IMR-90 (cell line): ENCODE results near the gene SLC2A10. TPM values are rescaled to one million over a fixed set of nuclear protein-coding genes. Genes with fewer than 3 reads are reported as not detected.

Experiments
- ATAC-seq: fragments of 200-7000 bp; cut with Tn5 transposase; 2 replicates; pipeline ENCODE4 v1.9.1; 2020; ENCODE audit warnings: low read depth, mild to moderate bottlenecking, moderate library complexity
- BruUV-seq: library from RNA; stranded (reverse); fragments of 400-500 nt; replicated peaks from 2 replicates; lab custom pipeline; 2021; lab: Mats Ljungman, UMichigan
- CTCF ChIA-PET: fragments of 300-600 bp; formaldehyde crosslinking; extraction: SDS; loops from one replicate; lab custom pipeline; 2021; ENCODE audit warnings: antibody characterized with exemption; lab: Yijun Ruan, JAX
- POLR2A ChIA-PET: fragments of 300-600 bp; sonication (Branson Sonifier 250); formaldehyde crosslinking; loops from one replicate; lab custom pipeline; 2022; ENCODE audit warnings: antibody characterized with exemption; ENCODE audit not compliant: unreplicated experiment; lab: Charles Lee
- DNase-seq: peaks from one replicate; pipeline ENCODE4 v3.0.0; 2013
- H2AFZ ChIP-seq: replicated peaks from 2 replicates; pipeline ENCODE3; 2013; ENCODE audit warnings: low read length, mild to moderate bottlenecking; ENCODE audit not compliant: poor library complexity
- H2AK5ac ChIP-seq: 2 replicates; pipeline ENCODE4 v1.6.1; 2013; ENCODE audit warnings: low read depth, low read length, inconsistent platforms
- H2AK9ac ChIP-seq: replicated peaks from 2 replicates; pipeline ENCODE3; 2013; ENCODE audit warnings: mild to moderate bottlenecking, low read depth, low read length, moderate library complexity; ENCODE audit not compliant: poor library complexity
- H2BK120ac ChIP-seq: 2 replicates; pipeline ENCODE4 v1.6.1; 2013; ENCODE audit warnings: low read depth, low read length, inconsistent platforms
- H2BK15ac ChIP-seq: 3 replicates; pipeline ENCODE4 v1.6.1; 2013; ENCODE audit warnings: low read depth, low read length, inconsistent platforms
- H2BK20ac ChIP-seq: 2 replicates; pipeline ENCODE4 v1.6.1; 2013; ENCODE audit warnings: low read depth, mild to moderate bottlenecking, inconsistent platforms, low read length, moderate library complexity
- H2BK5ac ChIP-seq: 2 replicates; pipeline ENCODE4 v1.6.1; 2013; ENCODE audit warnings: mild to moderate bottlenecking, low read depth, low read length, inconsistent platforms; ENCODE audit not compliant: poor library complexity, severe bottlenecking
- H3K14ac ChIP-seq: replicated peaks from 2 replicates; pipeline ENCODE4 v1.6.1; 2013; ENCODE audit warnings: low read depth, low read length, inconsistent platforms
- H3K18ac ChIP-seq: 2 replicates; pipeline ENCODE4 v1.6.1; 2013; ENCODE audit warnings: low read depth, low read length, control low read depth
- H3K23ac ChIP-seq: 2 replicates; pipeline ENCODE4 v1.6.1; 2013; ENCODE audit warnings: low read depth, low read length, inconsistent platforms
- H3K27ac ChIP-seq: 2 replicates; pipeline ENCODE4 v1.5.1; 2013; ENCODE audit warnings: mild to moderate bottlenecking, control low read depth, low read length; ENCODE audit not compliant: insufficient read depth
- H3K27me3 ChIP-seq: 2 replicates; pipeline ENCODE4 v1.6.1; 2013; ENCODE audit warnings: low read length; ENCODE audit not compliant: control insufficient read depth, insufficient read depth
- H3K36me3 ChIP-seq: 2 replicates; pipeline ENCODE4 v1.6.1; 2013; ENCODE audit warnings: low read length, mixed read lengths; ENCODE audit not compliant: control insufficient read depth, insufficient read depth
- H3K4ac ChIP-seq: 2 replicates; pipeline ENCODE4 v1.6.1; 2013; ENCODE audit warnings: low read depth, low read length, inconsistent platforms
- H3K4me1 ChIP-seq: 2 replicates; pipeline ENCODE4 v1.6.1; 2013; ENCODE audit warnings: low read length, mixed read lengths; ENCODE audit not compliant: control insufficient read depth, insufficient read depth
- H3K4me2 ChIP-seq: 2 replicates; pipeline ENCODE4 v1.6.1; 2013; ENCODE audit warnings: low read depth, mild to moderate bottlenecking, control low read depth, low read length, moderate library complexity
- H3K4me3 ChIP-seq: 2 replicates; pipeline ENCODE4 v1.5.1; 2013; ENCODE audit warnings: low read depth, mild to moderate bottlenecking, control low read depth, low read length, moderate library complexity; ENCODE audit not compliant: insufficient read depth
- H3K56ac ChIP-seq: 2 replicates; pipeline ENCODE4 v1.6.1; 2013; ENCODE audit warnings: low read length, inconsistent platforms; ENCODE audit not compliant: insufficient read depth; ENCODE audit errors: extremely low read depth
- H3K79me1 ChIP-seq, 2 experiments: 2 replicates each; pipeline ENCODE4 v1.6.1; 2013; ENCODE audit warnings: low read length in 2 of 2, inconsistent platforms in 1 of 2, low read depth in 1 of 2
- H3K9ac ChIP-seq: 2 replicates; pipeline ENCODE4 v1.6.1; 2013; ENCODE audit warnings: low read depth, low read length, control low read depth
- H3K9me1 ChIP-seq: 2 replicates; pipeline ENCODE4 v1.6.1; 2013; ENCODE audit warnings: low read length, inconsistent platforms; ENCODE audit not compliant: insufficient read depth
- H3K9me3 ChIP-seq: 2 replicates; pipeline ENCODE4 v1.6.1; 2013; ENCODE audit warnings: low read length; ENCODE audit not compliant: control insufficient read depth, insufficient read depth
- H4K20me1 ChIP-seq: 2 replicates; pipeline ENCODE4 v1.6.1; 2013; ENCODE audit warnings: low read length, inconsistent platforms; ENCODE audit not compliant: insufficient read depth
- H4K5ac ChIP-seq: 2 replicates; pipeline ENCODE4 v1.6.1; 2013; ENCODE audit warnings: mild to moderate bottlenecking, low read depth, low read length, control low read depth
- H4K8ac ChIP-seq, 2 experiments: 2 replicates each; pipeline ENCODE4 v1.6.1; 2013; ENCODE audit warnings: low read depth in 2 of 2, low read length in 2 of 2, control low read depth in 1 of 2, inconsistent platforms in 1 of 2
- H4K91ac ChIP-seq: 2 replicates; pipeline ENCODE4 v1.6.1; 2013; ENCODE audit warnings: low read depth, low read length, inconsistent platforms; ENCODE audit not compliant: insufficient read depth
- BHLHE40 ChIP-seq: fragments of 150-350 bp; IDR thresholded peaks from 2 replicates; pipeline ENCODE4 v1.6.1; 2016; ENCODE audit warnings: mild to moderate bottlenecking, low read depth, low read length
- CEBPB ChIP-seq: IDR thresholded peaks from 2 replicates; pipeline ENCODE4 v1.6.1; 2012; ENCODE audit warnings: low read depth, low read length, improper control_type of control experiment
- FOS ChIP-seq: fragments of 150-350 bp; IDR thresholded peaks from 2 replicates; pipeline ENCODE4 v1.6.1; 2016; ENCODE audit warnings: low read depth, low read length
- NFE2L2 ChIP-seq: fragments of 150-350 bp; IDR thresholded peaks from 2 replicates; pipeline ENCODE4 v1.6.1; 2016; ENCODE audit warnings: low read depth, mild to moderate bottlenecking, low read length
- POLR2A ChIP-seq: IDR thresholded peaks from 2 replicates; pipeline ENCODE4 v1.6.1; 2012; ENCODE audit warnings: mild to moderate bottlenecking, low read depth, low read length
- RAD21 ChIP-seq: IDR thresholded peaks from 2 replicates; pipeline ENCODE4 v1.6.1; 2012; ENCODE audit warnings: low read length, improper control_type of control experiment
- SMC3 ChIP-seq: fragments of 150-350 bp; IDR thresholded peaks from 2 replicates; pipeline ENCODE4 v1.6.1; 2016; ENCODE audit warnings: low read depth, mild to moderate bottlenecking, antibody characterized with exemption, low read length, moderate library complexity
- WGBS, 2 experiments: methylation state at CpG; one replicate each; pipeline versions ENCODE4 v1.1.5 to v1.1.7; 2013; ENCODE audit warnings: missing lambda C conversion rate in 2 of 2; ENCODE audit not compliant: insufficient read length in 1 of 2; ENCODE audit errors: extremely low coverage in 2 of 2; 5-methylcytosine and 5-hydroxymethylcytosine counted together
- dilution Hi-C: fragments of 300-500 bp; cut with HindIII; formaldehyde crosslinking; loops from one replicate; pipeline ENCODE4 v1.14.3; 2018; ENCODE audit warnings: low sequenced_read_pairs; ENCODE audit not compliant: unreplicated experiment
- in situ Hi-C: fragments of 300-500 bp; cut with MboI; formaldehyde crosslinking; loops from 3 replicates; pipeline ENCODE4 v1.14.3; 2019; ENCODE audit warnings: low sequenced_read_pairs, inconsistent platforms, mixed read lengths
- intact Hi-C: fragments of 100-400 bp; cut with micrococcal nuclease; formaldehyde crosslinking; loops from 2 replicates; pipeline ENCODE4 v1.10.0; 2022
- polyA plus RNA-seq, 3 experiments: library from polyadenylated mRNA; depleted of rRNA; stranded (reverse); fragments of >200 nt; gene quantifications; 2 replicates each; pipeline ENCODE4 v1.2.3, GENCODE V29; 2012; ENCODE audit warnings: low replicate concordance in 1 of 3
- total RNA-seq: library from RNA; depleted of rRNA; stranded (reverse); fragments of >200 nt; gene quantifications from 2 replicates; pipeline ENCODE4 v1.2.3, GENCODE V29; 2012
- TF ChIP-seq, protein P1 (sequence below): fragments of 150-350 bp; IDR thresholded peaks from 2 replicates; pipeline ENCODE4 v1.6.1; 2016; ENCODE audit warnings: low read depth, mild to moderate bottlenecking, low read length, moderate library complexity, borderline replicate concordance

The SLC2A10 gene
- total and polyA plus RNA-seq, 2 of the 4 experiments (the other 2 are of a cell fraction) = 15.2 to 22.0 TPM

DNA sequence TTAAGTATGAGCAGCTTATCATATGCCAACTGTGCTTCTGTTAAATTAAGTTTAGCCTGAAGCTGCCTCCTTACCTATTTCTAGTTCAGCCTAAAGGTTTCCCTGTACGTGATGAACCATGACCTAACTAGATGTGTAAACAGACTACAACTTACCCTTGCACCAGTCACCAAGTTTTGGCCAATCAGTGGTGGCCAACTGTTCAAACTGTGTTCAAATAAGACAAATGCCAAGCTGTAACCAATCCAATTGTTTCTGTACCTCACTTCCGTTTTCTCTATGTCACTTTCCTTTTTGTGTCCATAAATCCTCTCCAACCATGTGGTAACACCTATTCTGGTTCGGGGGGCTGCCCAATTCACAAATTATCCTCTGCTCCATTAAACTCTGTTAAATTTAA lies 6.0 kb upstream of the SLC2A10 start:
- no peak overlapping the region for H4K91ac ChIP-seq
- H2BK20ac ChIP-seq = no peak overlapping the region
- H2BK120ac ChIP-seq = no peak overlapping the region
- TF ChIP-seq RAD21 = no peak
- TF ChIP-seq, protein P1, sequence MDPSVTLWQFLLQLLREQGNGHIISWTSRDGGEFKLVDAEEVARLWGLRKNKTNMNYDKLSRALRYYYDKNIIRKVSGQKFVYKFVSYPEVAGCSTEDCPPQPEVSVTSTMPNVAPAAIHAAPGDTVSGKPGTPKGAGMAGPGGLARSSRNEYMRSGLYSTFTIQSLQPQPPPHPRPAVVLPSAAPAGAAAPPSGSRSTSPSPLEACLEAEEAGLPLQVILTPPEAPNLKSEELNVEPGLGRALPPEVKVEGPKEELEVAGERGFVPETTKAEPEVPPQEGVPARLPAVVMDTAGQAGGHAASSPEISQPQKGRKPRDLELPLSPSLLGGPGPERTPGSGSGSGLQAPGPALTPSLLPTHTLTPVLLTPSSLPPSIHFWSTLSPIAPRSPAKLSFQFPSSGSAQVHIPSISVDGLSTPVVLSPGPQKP = no peak
- TF ChIP-seq POLR2A = no peak
- no peak for TF ChIP-seq CEBPB
- no peak for TF ChIP-seq SMC3
- no peak for TF ChIP-seq NFE2L2
- no peak for TF ChIP-seq FOS
- TF ChIP-seq BHLHE40 = no peak
- no peaks in the 10 kb centered on the region for H3K36me3 ChIP-seq
- H3K23ac ChIP-seq = no peak overlapping the region; the same call in 1 of the 2 replicates
- no peak overlapping the region for H4K5ac ChIP-seq
- peaks cover 3% of the 10 kb centered on the region for H3K9me3 ChIP-seq
- no peak overlapping the region for H2BK5ac ChIP-seq
- H3K4me3 ChIP-seq = no peak overlapping the region
- H3K4me1 ChIP-seq = peaks cover 1% of the 10 kb centered on the region
- intact Hi-C loops (no loop called here), dilution Hi-C loops (no loop called here), in situ Hi-C loops (no loop called here)
- no peak overlapping the region for H2BK15ac ChIP-seq
- no peak for DNase-seq
- no peaks in the 10 kb centered on the region for H4K20me1 ChIP-seq
- H3K18ac ChIP-seq = no peak overlapping the region
- no peak overlapping the region for H4K8ac ChIP-seq
- WGBS, 2 experiments = 83% methylated on average over 1 of the region's 3 CpGs; no CpG with 5 or more reads in 1 of the 2 experiments
- H3K4ac ChIP-seq = no peak overlapping the region
- CTCF ChIA-PET = no interaction called here
- no peak overlapping the region for H3K4me2 ChIP-seq
- H3K79me1 ChIP-seq = no peaks in the 10 kb centered on the region
- no peak overlapping the region for H2AK5ac ChIP-seq
- no peak overlapping the region for H3K14ac ChIP-seq
- H2AFZ ChIP-seq = no peak overlapping the region
- no TSS peak for BruUV-seq
- H3K56ac ChIP-seq = no peak overlapping the region
- no peak overlapping the region for H3K27ac ChIP-seq
- H3K9me1 ChIP-seq = peaks cover under 1% of the 10 kb centered on the region
- no peak overlapping the region for H3K9ac ChIP-seq
- ATAC-seq = no peak
- H3K27me3 ChIP-seq = no peaks in the 10 kb centered on the region
- POLR2A ChIA-PET = interaction anchor here (1.0 kb wide), 1 partner anchor 9 kb away, joined by 3 read pairs; no protein-coding TSS in a partner anchor
- no peak overlapping the region for H2AK9ac ChIP-seq
